Measurements from ENCODE around the gene ARAP2.

GRCh38 chr4:36065274-36065871 lies 178.9 kb downstream of the ARAP2 start:
- TF ChIP-seq, protein P1, sequence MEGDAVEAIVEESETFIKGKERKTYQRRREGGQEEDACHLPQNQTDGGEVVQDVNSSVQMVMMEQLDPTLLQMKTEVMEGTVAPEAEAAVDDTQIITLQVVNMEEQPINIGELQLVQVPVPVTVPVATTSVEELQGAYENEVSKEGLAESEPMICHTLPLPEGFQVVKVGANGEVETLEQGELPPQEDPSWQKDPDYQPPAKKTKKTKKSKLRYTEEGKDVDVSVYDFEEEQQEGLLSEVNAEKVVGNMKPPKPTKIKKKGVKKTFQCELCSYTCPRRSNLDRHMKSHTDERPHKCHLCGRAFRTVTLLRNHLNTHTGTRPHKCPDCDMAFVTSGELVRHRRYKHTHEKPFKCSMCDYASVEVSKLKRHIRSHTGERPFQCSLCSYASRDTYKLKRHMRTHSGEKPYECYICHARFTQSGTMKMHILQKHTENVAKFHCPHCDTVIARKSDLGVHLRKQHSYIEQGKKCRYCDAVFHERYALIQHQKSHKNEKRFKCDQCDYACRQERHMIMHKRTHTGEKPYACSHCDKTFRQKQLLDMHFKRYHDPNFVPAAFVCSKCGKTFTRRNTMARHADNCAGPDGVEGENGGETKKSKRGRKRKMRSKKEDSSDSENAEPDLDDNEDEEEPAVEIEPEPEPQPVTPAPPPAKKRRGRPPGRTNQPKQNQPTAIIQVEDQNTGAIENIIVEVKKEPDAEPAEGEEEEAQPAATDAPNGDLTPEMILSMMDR (IDR thresholded peaks at IDR 0.05; ENCODE audit: low read depth, low read length) = no peak
- no peak for TF ChIP-seq EZH2phosphoT487 (IDR thresholded peaks at IDR 0.05; ENCODE audit: low read depth)
